ENCODE measurements around the gene KXD1. TPM values are rescaled to one million over a fixed set of nuclear protein-coding genes. Genes with fewer than 3 reads are reported as not detected.

KXD1 gene
- total RNA-seq, 1 donor from 2014 or later, result 77.7 TPM

GRCh38 chr19:18616023-18616422 is 58.4 kb downstream of the KXD1 start:
- no peak for TF ChIP-seq CTCF (IDR thresholded peaks at IDR 0.05; ENCODE audit: unreplicated experiment)
- H3K4me3 Mint-ChIP-seq (ENCODE audit: low read depth), result no peak overlapping the region
- H3K27ac Mint-ChIP-seq, result no peak overlapping the region
- peaks cover 53% of the 10 kb centered on the region for H3K27me3 Mint-ChIP-seq
- peaks cover 4% of the 10 kb centered on the region for H3K9me3 Mint-ChIP-seq (ENCODE audit: low read depth)
- no peaks in the 10 kb centered on the region for H3K36me3 Mint-ChIP-seq (ENCODE audit: insufficient read depth)
- DNase-seq (ENCODE audit: low spot score, unreplicated experiment), result no peak
- peaks cover 9% of the 10 kb centered on the region for H3K4me1 Mint-ChIP-seq (ENCODE audit: low read depth)

- Mint-ChIP-seq H3K27ac (no peak overlapping the region), H3K36me3 (ENCODE audit: insufficient read depth) (no peaks in the 10 kb centered on the region), H3K9me3 (ENCODE audit: low read depth) (peaks cover 4% of the 10 kb centered on the region), H3K4me3 (ENCODE audit: low read depth) (no peak overlapping the region), H3K4me1 (ENCODE audit: low read depth) (peaks cover 4% of the 10 kb centered on the region), H3K27me3 (peaks cover 45% of the 10 kb centered on the region)
- TF ChIP-seq CTCF (IDR thresholded peaks at IDR 0.05; ENCODE audit: unreplicated experiment), result no peak
- DNase-seq (ENCODE audit: low spot score, unreplicated experiment), result no peak
These were observed 59.9 kb downstream of the KXD1 start for GRCh38 chr19:18617562-18617961.

- Mint-ChIP-seq H3K9me3 (ENCODE audit: low read depth) (peaks cover 4% of the 10 kb centered on the region), H3K36me3 (ENCODE audit: insufficient read depth) (no peaks in the 10 kb centered on the region), H3K4me1 (ENCODE audit: low read depth) (peaks cover 2% of the 10 kb centered on the region), H3K4me3 (ENCODE audit: low read depth) (no peak overlapping the region), H3K27ac (no peak overlapping the region), H3K27me3 (peaks cover 44% of the 10 kb centered on the region)
- no peak for DNase-seq (ENCODE audit: low spot score, unreplicated experiment)
- TF ChIP-seq CTCF (IDR thresholded peaks at IDR 0.05; ENCODE audit: unreplicated experiment), result no peak
These were observed 60.6 kb downstream of the KXD1 start for GRCh38 chr19:18618236-18618635.

Other genes with a start within 250 kb of the KXD1 start
- 150 and 154 TPM in 2 replicates for gene LSM4, start 234.8 kb upstream of the KXD1 start, total RNA-seq
- 43.5 and 51.3 TPM in 2 replicates for gene PGPEP1, start 217.3 kb upstream of the KXD1 start, total RNA-seq
- 10.5 and 14.4 TPM in 2 replicates for gene GDF15, start 171.7 kb upstream of the KXD1 start, total RNA-seq
- not detected in 2 replicates for gene LRRC25, start 160.2 kb upstream of the KXD1 start, total RNA-seq
- 57.7 and 61.8 TPM in 2 replicates for gene SSBP4, start 138.5 kb upstream of the KXD1 start, total RNA-seq
- 234 TPM in 2 replicates for gene ISYNA1, start 119.7 kb upstream of the KXD1 start, total RNA-seq
- 13.8 and 15.5 TPM in 2 replicates for gene ELL, start 35.8 kb upstream of the KXD1 start, total RNA-seq
- 216 and 220 TPM in 2 replicates for gene FKBP8, start 14.3 kb upstream of the KXD1 start, total RNA-seq
- 951 and 968 TPM in 2 replicates for gene UBA52, start 14.0 kb downstream of the KXD1 start, total RNA-seq
- 66.5 and 67.4 TPM in 2 replicates for gene REX1BD, start 30.9 kb downstream of the KXD1 start, total RNA-seq
- 4.4 and 6.0 TPM in 2 replicates for gene CRLF1, start 48.9 kb downstream of the KXD1 start, total RNA-seq
- gene TMEM59L, start 55.0 kb downstream of the KXD1 start, total RNA-seq, result 5.0 and 6.4 TPM in 2 replicates
- 11.6 and 12.3 TPM in 2 replicates for gene KLHL26, start 79.2 kb downstream of the KXD1 start, total RNA-seq
- 39.5 and 39.7 TPM in 2 replicates for gene CRTC1, start 125.8 kb downstream of the KXD1 start, total RNA-seq
- 0.13 and 0.24 TPM in 2 replicates for gene COMP, start 233.4 kb downstream of the KXD1 start, total RNA-seq

Data from progenitor cell of endocrine pancreas (in vitro differentiated cells).